OCI-M1 (cell line): ENCODE data around the gene METTL25.

Experiments
- DNase-seq: peaks from one replicate; lab custom pipeline; 2025; lab: John Stamatoyannopoulos, UW

METTL25 gene

GRCh38 chr12:82525616-82526015, 167.3 kb downstream of the METTL25 start:
- DNase-seq = no peak

- DNase-seq = peak; percentile 71
These were observed 168.9 kb downstream of the METTL25 start for GRCh38 chr12:82527165-82527780.
